HG03575 (cell line): ENCODE results near the gene DYNAP.

Experiments used
- ATAC-seq: cut with Tn5 transposase; IDR thresholded peaks from one replicate; pipeline ENCODE4 v1.9.1; 2021; ENCODE audit not compliant: unreplicated experiment, insufficient number of reproducible peaks, low FRiP score; ENCODE audit errors: extremely low read depth

Gene DYNAP, protein sequence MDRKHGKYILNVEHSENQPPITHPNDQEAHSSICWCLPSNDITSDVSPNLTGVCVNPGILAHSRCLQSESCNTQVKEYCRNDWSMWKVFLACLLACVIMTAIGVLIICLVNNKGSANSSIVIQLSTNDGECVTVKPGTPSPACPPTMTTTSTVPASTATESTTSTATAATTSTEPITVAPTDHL

DNA sequence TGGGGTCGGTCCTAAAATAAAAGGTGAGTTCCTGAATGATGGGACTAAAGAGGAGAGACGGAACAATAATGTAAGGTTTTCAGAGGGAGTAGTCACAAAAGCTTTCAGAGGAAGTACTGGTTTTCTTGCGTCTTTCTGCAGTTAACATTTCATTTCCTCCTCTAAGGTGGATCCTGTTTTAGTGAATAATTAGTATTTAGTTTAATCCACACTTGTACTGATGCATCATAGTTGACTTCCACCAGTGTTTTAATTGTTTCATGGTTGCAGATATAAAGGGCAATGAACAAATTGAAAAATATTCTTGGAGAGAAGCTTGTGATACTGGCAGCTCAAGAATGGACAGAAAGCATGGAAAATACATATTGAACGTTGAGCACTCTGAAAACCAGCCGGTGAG lies at the start of gene DYNAP:
Gene DYNAP (plus strand): TSS at position 301 of the 400 bp plus-strand sequence. CDS start 38 bp downstream, at position 339.
- no peak for ATAC-seq

DNA sequence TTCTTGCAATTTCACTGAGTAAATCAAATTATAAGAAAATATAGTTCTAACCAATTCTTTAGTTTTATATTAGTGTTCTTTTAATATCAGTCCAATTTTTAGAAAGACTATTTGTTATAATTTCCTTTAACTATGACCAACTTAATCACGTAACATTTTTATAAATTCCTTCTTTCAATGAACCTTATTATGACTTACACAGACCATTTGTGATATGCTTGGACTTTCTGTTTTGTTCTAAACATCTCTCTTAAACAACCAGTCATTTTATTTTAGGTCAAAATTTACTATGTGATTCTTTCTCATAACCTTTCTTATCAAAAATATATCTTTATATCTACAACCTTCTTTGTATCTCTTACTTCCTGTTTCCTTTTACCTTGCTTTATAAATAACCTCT lies 39.5 kb upstream of the DYNAP start:
- no peak for ATAC-seq

DNA sequence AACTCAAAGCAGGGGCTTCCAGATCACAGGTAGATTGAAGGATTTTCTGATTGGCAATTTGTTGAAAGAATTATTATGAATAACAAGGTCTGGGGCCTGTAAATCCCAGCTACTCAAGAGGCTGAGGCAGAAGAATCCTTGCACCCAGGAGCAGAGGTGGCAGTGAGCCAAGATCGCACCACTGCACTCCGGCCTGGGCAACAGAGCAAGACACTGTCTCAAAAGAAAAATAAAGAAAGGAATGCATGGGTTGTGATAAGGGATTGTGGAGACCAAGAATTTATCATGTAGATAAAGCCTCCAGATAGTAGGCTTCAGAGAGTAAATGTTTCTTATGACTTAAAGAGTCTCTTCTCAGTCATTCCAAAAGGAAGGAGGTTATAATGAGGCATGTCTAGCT lies 35.8 kb upstream of the DYNAP start:
- no peak for ATAC-seq

DNA sequence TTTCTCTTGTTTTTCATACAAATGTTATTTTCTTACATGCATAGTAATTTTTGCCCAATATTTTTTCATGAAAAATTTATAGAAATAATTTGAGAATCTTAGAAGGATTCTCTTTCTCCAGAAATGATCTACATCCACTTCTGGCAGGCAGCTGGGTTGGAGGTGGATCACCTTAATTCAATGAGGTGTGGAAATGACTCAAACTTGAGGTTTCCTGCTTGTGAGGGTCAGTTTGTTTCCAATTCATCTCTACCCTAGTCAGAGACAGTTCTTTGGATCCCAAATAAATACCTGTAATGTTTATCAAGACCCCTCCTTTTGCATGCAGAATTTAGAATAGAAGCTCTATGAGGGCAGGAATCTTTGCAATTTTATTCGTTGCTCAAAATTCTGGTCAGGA lies 35.0 kb upstream of the DYNAP start:
- no peak for ATAC-seq

- ATAC-seq: no peak
Observed at GRCh38 chr18:54557958-54558357, 33.1 kb upstream of the DYNAP start.

DNA sequence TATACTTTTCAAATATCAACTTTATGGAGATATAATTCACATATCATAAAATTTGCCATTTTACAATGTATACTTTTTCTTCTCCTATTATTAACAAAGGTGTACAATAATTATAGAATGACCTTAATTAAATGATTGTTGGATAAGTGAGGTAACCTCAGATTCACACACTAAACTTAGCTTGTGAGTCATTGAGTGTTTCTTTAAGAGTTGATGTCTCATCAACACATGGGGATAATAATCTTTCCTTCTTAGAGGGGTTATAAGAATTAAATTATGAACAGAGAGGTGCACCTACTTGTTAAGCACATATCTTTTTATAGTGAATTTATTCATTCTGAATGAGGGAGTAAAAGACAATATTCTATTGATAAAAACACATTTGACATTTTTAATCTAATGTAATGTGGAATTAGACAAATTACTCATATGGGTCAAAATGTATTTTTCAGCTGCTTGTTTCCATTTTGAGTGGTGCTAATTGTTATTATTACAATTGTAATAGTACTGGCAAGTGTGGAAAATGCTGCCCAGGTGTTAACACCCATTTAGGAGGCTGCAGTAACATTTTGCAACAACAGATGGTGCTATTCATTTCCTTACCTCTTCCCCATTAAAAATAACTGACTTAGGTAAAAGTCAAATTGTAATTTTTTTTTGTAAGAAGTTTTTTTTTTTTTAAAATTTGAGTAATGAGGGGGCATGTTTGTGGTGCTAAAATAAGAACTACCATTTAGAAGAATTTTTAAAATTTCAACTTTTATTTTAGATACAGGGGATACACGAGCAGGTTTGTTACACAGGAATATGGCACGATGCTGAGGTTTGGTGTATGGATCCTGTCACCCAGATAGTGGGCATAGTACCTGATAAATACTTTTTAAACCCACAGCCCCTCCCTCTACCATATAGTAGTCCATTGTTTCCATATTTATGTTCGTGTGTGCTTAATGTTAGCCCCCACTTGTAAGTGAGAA lies 32.1 kb upstream of the DYNAP start:
- no peak for ATAC-seq

DNA sequence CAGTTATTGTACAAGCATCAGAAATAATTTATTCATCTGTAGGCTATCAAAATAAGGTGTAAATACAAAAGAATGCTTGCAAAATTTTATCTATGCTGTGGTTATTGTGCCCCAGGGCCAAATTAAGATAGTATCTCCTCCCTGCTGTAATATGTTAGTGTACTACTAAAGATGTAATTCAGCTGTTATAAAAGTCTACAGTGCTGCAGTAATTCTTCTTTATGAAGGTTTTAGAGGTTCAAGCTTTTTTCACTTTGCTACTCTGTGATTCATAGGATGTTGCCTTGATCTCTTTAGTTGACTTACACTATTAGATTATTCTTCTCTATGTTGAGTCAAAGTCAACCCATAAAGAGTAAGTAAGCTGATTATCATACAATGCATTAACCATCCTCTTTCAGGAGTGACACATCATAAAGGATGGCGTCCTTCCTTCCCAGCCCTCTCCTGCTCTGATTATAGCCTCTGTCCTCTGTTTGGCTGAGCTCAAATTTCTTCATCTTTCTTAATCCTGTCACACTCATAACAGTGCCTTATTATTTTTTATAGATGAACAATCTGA lies 29.3 kb upstream of the DYNAP start:
- no peak for ATAC-seq

GRCh38 chr18:54580202-54580729 lies 10.8 kb upstream of the DYNAP start:
- ATAC-seq: no peak

- ATAC-seq: no peak
Observed at GRCh38 chr18:54584065-54584464, 7.0 kb upstream of the DYNAP start.

GRCh38 chr18:54585743-54586142 lies 5.3 kb upstream of the DYNAP start:
- no peak for ATAC-seq

GRCh38 chr18:54604211-54604610 lies 13.2 kb downstream of the DYNAP start:
- no peak for ATAC-seq

GRCh38 chr18:54606835-54607212 lies 15.8 kb downstream of the DYNAP start:
- ATAC-seq: no peak

DNA sequence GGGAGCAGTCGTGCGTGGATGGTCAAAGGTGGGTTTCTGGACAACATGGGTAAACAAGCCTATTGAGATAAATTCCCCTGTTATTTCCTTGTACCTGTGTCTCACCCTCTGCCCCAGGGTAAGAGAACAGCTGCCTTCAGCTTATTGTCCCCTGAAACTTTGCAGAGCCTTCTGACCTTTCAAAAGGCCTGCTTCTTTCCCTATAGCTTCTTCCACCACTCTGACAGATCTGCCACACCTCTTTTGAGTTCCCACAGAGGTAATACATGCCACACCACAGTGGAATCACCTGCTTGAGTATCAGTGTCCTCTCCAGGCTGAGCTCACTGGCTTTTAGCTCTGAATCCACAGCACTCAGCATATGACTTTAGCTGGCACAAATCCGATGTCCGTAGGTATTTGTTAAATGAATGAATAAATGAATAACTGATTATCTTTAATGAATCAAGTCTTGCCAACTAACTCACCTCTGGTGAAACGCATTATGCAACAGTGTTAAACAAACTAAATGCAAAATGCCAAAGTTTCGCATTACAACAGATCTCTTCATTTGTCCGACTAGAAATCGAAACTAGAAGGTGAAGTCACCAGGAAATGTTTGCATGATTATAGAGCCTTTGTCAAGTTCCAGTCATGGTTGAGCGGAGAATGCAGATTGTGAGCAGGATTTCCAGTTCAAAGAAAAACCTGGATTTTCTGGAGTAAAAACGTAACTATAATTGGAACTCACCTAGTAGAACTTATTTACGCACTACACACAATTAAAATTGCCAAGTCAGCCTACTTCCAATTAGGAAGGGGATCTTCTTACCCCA lies 16.4 kb downstream of the DYNAP start:
- no peak for ATAC-seq

- no peak for ATAC-seq
Observed at GRCh38 chr18:54608028-54608642, 17.1 kb downstream of the DYNAP start.

DNA sequence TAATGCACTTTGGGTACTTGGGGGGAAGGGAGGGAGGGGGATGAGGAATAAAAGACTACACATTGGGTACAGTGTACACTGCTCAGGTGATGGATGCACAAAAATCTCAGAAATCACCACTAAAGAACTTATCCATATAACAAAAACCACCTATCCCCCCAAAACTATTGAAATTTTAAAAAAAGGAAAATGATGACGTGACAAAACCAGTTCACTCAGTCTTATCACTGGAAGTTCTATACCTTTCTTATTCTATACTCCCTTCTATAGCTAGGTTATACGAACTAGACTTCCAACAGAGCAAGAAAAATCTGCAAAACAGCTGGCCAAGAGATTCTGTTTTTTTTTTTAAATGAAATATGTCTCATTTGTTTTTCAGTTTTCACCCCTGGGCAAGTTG lies 20.8 kb downstream of the DYNAP start:
- ATAC-seq: no peak

GRCh38 chr18:54612237-54612636 lies 21.2 kb downstream of the DYNAP start:
- ATAC-seq: no peak

- no peak for ATAC-seq
Observed at GRCh38 chr18:54613174-54613573, 22.1 kb downstream of the DYNAP start.

- peak; percentile 85 for ATAC-seq
Observed at GRCh38 chr18:54616220-54616848, 25.3 kb downstream of the DYNAP start.
